ENCODE results near the gene DDX10. TPM values are rescaled to one million over a fixed set of nuclear protein-coding genes. Genes with fewer than 3 reads are reported as not detected.

Gene DDX10
- total and polyA plus RNA-seq, 9 of the 15 experiments (the other 6 are each of a cell fraction or from before 2014, with no cell fraction given), result 33.9 to 94.6 (median 50.7) TPM

GRCh38 chr11:108947654-108948570 lies 283.0 kb downstream of the DDX10 start (continued):
- TF ChIP-seq, protein P1, sequence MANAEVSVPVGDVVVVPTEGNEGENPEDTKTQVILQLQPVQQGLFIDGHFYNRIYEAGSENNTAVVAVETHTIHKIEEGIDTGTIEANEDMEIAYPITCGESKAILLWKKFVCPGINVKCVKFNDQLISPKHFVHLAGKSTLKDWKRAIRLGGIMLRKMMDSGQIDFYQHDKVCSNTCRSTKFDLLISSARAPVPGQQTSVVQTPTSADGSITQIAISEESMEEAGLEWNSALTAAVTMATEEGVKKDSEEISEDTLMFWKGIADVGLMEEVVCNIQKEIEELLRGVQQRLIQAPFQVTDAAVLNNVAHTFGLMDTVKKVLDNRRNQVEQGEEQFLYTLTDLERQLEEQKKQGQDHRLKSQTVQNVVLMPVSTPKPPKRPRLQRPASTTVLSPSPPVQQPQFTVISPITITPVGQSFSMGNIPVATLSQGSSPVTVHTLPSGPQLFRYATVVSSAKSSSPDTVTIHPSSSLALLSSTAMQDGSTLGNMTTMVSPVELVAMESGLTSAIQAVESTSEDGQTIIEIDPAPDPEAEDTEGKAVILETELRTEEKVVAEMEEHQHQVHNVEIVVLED (CRISPR knock-in tag; IDR thresholded peaks at IDR 0.05), result no peak
- TF ChIP-seq, protein P2, sequence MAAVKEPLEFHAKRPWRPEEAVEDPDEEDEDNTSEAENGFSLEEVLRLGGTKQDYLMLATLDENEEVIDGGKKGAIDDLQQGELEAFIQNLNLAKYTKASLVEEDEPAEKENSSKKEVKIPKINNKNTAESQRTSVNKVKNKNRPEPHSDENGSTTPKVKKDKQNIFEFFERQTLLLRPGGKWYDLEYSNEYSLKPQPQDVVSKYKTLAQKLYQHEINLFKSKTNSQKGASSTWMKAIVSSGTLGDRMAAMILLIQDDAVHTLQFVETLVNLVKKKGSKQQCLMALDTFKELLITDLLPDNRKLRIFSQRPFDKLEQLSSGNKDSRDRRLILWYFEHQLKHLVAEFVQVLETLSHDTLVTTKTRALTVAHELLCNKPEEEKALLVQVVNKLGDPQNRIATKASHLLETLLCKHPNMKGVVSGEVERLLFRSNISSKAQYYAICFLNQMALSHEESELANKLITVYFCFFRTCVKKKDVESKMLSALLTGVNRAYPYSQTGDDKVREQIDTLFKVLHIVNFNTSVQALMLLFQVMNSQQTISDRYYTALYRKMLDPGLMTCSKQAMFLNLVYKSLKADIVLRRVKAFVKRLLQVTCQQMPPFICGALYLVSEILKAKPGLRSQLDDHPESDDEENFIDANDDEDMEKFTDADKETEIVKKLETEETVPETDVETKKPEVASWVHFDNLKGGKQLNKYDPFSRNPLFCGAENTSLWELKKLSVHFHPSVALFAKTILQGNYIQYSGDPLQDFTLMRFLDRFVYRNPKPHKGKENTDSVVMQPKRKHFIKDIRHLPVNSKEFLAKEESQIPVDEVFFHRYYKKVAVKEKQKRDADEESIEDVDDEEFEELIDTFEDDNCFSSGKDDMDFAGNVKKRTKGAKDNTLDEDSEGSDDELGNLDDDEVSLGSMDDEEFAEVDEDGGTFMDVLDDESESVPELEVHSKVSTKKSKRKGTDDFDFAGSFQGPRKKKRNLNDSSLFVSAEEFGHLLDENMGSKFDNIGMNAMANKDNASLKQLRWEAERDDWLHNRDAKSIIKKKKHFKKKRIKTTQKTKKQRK (IDR thresholded peaks at IDR 0.05; ENCODE audit: borderline replicate concordance, low read depth, low read length), result no peak
- TF ChIP-seq TAF15 (IDR thresholded peaks at IDR 0.05; ENCODE audit: low read depth, low read length) (no peak), NBN (IDR thresholded peaks at IDR 0.05; ENCODE audit: low read depth) (no peak), BRCA1 (IDR thresholded peaks at IDR 0.05) (no peak), BRCA1 (CRISPR knock-in tag; IDR thresholded peaks at IDR 0.05) (no peak), WHSC1 (IDR thresholded peaks at IDR 0.05; ENCODE audit: low read length) (no peak), MYC (IDR thresholded peaks at IDR 0.05; ENCODE audit: low read depth, low read length) (no peak), MYC (CRISPR knock-in tag; IDR thresholded peaks at IDR 0.05; ENCODE audit: borderline replicate concordance, low read depth) (no peak), POLR3G (IDR thresholded peaks at IDR 0.05; ENCODE audit: extremely low read depth, insufficient read length, insufficient replicate concordance) (no peak), ZNF444 (CRISPR knock-in tag; IDR thresholded peaks at IDR 0.05) (no peak), FIP1L1 (IDR thresholded peaks at IDR 0.05; ENCODE audit: low read depth, low read length, poor library complexity, severe bottlenecking) (no peak), ZBTB2 (IDR thresholded peaks at IDR 0.05) (no peak), KLF13 (tag; IDR thresholded peaks at IDR 0.05; ENCODE audit: borderline replicate concordance, low read depth) (no peak), RCOR1 (IDR thresholded peaks at IDR 0.05; ENCODE audit: borderline replicate concordance in 1 of 2, low read depth in 2 of 2, low read length in 2 of 2) (no peak; a peak in 1 of 4 replicates), NELFE (IDR thresholded peaks at IDR 0.05; ENCODE audit: insufficient read depth, insufficient read length) (no peak)
- TF ChIP-seq, protein P3, sequence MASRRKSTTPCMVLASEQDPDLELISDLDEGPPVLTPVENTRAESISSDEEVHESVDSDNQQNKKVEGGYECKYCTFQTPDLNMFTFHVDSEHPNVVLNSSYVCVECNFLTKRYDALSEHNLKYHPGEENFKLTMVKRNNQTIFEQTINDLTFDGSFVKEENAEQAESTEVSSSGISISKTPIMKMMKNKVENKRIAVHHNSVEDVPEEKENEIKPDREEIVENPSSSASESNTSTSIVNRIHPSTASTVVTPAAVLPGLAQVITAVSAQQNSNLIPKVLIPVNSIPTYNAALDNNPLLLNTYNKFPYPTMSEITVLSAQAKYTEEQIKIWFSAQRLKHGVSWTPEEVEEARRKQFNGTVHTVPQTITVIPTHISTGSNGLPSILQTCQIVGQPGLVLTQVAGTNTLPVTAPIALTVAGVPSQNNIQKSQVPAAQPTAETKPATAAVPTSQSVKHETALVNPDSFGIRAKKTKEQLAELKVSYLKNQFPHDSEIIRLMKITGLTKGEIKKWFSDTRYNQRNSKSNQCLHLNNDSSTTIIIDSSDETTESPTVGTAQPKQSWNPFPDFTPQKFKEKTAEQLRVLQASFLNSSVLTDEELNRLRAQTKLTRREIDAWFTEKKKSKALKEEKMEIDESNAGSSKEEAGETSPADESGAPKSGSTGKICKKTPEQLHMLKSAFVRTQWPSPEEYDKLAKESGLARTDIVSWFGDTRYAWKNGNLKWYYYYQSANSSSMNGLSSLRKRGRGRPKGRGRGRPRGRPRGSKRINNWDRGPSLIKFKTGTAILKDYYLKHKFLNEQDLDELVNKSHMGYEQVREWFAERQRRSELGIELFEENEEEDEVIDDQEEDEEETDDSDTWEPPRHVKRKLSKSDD (conservative IDR thresholded peaks at IDR 0.05; ENCODE audit: low read length), result no peak
